Measurements from ENCODE around the gene FUCA1.
"Not testable (repeated sequence)": the region's sequence is repeated elsewhere in the genome, so short reads cannot be mapped to it uniquely, and the experiment has no call there.

FUCA1 gene

GRCh38 chr1:23834156-23834555, 33.9 kb downstream of the FUCA1 start:
- not testable (repeated sequence) for DNase-seq

DNA sequence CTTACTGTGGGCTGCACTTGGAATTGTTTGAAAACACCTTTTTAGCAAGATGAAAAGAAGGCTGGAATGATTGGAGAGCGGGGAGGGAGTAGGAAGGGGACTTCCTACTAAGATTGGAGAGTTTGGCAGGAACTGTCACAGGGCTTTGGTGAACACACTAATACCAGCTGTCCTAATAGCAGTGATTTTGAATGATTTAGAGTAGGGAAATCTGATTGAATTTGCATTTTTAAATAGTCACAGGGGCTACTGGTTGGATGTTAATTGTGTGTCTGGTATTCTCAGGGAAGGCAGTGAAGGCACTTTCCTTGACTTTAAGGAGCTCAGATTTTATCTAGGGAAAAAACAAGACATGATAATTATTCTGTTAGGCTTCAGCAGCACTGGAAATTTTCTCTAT, 40.4 kb downstream of the FUCA1 start:
- DNase-seq, result no peak

- not testable (repeated sequence) for DNase-seq
Observed at GRCh38 chr1:23826590-23826989, 41.5 kb downstream of the FUCA1 start.

DNA sequence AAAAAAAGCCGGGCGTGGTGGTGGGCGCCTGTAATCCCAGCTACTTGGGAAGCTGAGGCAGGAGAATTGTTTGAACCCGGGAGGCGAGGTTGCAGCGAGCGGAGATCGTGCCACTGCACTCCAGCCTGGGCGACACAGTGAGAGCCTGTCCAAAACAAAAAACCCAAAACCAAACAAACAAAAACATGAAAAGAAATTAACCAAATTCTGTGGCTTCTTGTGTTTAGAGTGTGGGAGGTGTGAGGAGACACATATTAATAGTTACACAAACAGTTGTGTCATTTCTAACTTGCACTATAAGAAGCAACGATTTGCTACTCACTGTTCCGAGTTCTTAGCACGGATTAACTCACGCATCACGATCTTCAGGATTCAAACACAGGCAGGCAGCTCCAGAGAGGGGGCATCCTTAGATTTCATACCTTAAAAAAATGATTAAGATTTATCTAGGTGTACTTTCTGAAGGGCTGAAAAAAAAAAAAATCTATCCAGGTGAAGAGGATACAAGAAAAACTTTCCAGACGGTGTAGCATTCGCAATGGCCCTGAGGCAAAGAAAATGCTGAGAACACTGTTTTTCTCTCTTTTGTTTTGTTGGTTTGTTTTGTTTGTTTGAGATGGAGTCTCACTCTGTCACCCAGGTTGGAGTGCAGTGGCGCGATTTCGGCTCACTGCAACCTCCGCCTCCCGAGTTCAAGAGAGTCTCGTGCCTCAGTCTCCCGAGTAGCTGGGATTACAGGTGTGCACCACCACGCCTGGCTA, 42.1 kb downstream of the FUCA1 start:
- no peak for DNase-seq

DNA sequence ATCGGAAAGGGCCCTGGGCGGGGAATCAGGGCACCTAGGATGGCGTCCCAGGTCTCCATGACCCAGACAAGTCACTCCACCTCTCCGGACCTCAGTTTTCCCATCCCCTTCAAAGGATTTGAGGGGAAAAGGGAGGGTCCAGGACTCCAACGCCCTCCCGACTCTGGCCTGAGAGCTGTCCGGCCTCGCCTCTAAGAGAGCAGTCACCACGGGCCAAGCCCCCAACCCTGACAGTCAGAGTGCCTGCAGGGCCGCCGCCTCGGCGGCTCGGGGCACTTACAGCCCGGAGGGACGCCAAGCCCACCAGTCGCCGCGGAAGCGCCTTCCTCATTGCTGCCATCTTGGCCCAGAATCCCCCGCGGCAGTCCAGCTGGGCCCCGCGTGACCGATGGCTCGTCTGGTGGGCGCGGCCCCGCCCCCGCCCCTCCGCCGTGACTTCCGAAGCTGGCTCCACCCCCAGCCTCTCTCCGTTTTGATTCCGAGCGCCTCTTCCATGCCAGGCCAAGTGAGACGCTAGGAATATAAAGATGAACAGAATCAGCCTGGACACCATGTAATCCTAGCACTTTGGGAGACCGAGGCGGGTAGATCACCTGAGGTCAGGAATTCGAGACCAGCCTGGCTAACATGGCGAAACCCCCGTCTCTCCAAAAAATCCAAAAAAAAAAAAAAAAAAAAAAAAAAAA, 42.9 kb downstream of the FUCA1 start, which contains the start of gene HMGCL:
TSS of gene HMGCL (minus strand) at position 354 of the 686 bp plus-strand sequence. CDS start at position 340, 14 bp downstream.
- DNase-seq, result peak; percentile 82

DNA sequence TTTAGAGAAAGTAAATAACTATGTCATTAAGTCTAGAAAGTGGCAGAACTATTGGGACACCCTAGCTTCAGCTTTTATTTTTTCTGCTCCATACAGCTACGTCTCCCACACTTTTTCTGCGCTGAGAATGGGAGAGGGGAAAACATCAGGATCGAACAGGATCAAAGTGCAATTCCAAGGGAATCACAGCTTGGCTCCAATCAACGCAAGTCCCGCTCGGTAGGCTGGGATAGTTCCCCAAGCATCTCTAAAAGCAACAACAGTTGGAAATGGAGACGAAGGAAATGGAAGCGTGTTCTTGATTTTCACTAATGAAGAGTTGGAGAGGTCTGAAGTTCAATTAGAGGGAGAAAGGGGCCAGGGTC, 43.4 kb downstream of the FUCA1 start:
- no peak for DNase-seq

- DNase-seq, result no peak
Observed at GRCh38 chr1:23823767-23824166, 44.3 kb downstream of the FUCA1 start.

GRCh38 chr1:23817633-23818032, 50.5 kb downstream of the FUCA1 start:
- no peak for DNase-seq

DNA sequence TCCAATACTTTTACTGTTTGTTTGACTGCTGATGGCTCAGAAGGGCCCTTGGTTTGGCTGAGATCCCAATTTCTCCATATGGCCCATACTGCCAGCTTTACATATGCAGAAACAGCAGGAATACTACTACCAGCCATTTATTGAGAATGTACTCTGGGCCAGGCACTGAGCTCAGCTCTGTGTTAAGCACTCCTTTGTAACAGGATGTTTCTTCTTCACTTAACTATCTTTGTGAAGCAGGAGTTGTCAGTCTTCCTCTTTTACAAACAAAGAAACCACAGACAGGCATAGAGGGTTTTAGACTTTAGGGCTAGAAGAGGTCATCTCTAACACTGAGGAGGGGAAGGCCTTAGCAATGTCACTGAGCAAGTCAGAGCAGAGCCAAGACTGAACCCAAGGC, 51.2 kb downstream of the FUCA1 start:
- no peak for DNase-seq

- DNase-seq, result no peak
Observed at GRCh38 chr1:23816361-23816760, 51.7 kb downstream of the FUCA1 start.

- no peak for DNase-seq
Observed at GRCh38 chr1:23814016-23814415, 54.1 kb downstream of the FUCA1 start.

DNA sequence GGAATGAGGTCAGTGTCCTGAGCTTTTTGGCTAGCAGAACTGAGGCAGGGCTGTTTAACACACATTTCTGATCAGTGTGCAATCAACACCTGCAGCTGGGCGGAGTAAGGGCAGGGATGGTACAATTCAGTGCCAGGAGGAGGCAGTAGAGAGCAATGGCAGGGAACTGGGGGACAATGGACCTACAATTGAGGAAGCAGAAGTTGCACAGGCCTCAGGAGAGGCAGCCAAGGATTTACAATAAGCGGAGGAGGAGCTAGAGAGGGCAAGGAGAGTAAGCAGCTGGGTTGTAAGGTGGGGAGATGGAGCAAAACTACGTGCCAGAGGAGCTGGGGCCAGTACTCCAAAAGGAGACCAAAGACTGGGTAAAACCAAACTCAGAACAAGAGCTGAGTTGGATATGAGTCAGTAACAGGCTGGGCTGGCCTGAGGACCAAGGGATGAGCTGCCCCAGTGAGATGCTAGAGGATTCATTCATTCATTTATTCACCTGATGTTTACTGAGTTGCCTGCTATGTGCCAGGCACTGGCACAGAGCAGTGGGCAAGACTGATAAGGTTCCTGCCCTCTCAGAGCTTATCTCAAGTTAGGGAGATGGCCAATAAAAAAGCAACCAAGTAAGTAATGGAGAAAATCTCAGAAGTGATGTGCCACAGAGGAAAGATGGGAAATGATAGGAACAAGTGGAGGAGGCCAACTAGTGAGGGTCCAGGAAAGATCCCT, 57.1 kb downstream of the FUCA1 start:
- no peak for DNase-seq

DNA sequence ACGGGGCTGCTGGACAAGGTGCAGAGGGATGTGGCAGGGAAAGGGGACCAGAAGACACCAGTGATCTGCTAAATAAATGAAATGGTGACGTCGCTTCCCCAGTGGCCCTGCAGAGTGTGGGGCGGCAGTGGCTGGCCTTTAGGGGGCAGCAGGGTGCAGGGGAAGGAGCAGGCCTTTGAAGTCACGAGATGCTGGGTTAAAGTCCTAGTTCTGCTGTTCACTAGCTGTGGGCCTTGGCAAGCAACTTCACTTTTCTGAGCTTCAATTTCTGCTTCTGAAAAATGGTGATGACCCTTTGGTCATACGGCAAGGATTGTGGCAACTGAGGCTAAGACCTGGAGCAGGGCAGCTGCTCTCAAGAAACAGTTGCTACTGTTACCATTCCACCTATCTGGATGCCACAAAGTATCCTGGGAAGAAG, 58.3 kb downstream of the FUCA1 start:
- DNase-seq, result peak; percentile 75

- DNase-seq, result no peak
Observed at GRCh38 chr1:23807453-23807852, 60.6 kb downstream of the FUCA1 start.

- DNase-seq, result no peak
Observed at GRCh38 chr1:23806280-23806679, 61.8 kb downstream of the FUCA1 start.

GRCh38 chr1:23805025-23805424, 63.1 kb downstream of the FUCA1 start:
- DNase-seq, result no peak

GRCh38 chr1:23804183-23804835, 63.8 kb downstream of the FUCA1 start:
- DNase-seq, result no peak

- DNase-seq, result no peak
Observed at GRCh38 chr1:23803674-23804073, 64.4 kb downstream of the FUCA1 start.

- not testable (repeated sequence) for DNase-seq
Observed at GRCh38 chr1:23802809-23803342, 65.2 kb downstream of the FUCA1 start.

DNA sequence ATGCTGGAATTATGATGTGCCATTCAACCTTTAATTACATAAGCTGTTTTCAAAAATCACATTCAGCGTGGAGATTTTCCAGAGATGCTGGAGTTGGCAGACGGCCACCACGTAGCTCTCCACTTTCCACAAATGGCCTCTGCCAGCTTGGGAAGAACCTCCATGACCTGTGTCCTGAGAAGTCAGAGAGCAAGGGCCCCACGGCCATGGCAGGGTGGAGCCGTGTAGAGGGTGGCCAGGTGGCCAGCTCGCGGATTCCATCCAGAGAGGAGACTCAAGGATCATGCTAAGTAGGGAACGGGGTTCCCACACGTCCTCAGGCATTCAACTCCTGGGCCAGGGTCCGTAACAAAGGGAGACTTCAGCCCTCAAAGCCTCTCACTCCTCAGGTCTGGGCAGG, 66.2 kb downstream of the FUCA1 start:
- DNase-seq, result no peak

- no peak for DNase-seq
Observed at GRCh38 chr1:23801338-23801748, 66.7 kb downstream of the FUCA1 start.

GRCh38 chr1:23800400-23801337, 67.4 kb downstream of the FUCA1 start, which contains the start of gene GALE:
GALE (minus strand) TSS chr1:23800754; CDS start chr1:23799007, 1,747 bp downstream.
- DNase-seq, result peak; percentile 98
